Osteocyte (in vitro differentiated cells): ENCODE data around the gene PBX2. TPM values are rescaled to one million over a fixed set of nuclear protein-coding genes. Genes with fewer than 3 reads are reported as not detected.

ENCODE experiments used
- DNase-seq: peaks from one replicate; pipeline ENCODE4 v3.0.0; 2021; ENCODE audit warnings: mixed read lengths; ENCODE audit not compliant: unreplicated experiment; ENCODE audit errors: extremely low spot score
- H3K27ac Mint-ChIP-seq: one replicate; pipeline ENCODE4 v1.8.0; 2021; ENCODE audit warnings: mild to moderate bottlenecking, mixed read lengths; ENCODE audit not compliant: unreplicated experiment
- H3K27me3 Mint-ChIP-seq: one replicate; pipeline ENCODE4 v1.8.0; 2021; ENCODE audit warnings: mixed read lengths; ENCODE audit not compliant: unreplicated experiment
- H3K36me3 Mint-ChIP-seq: one replicate; pipeline ENCODE4 v1.8.0; 2021; ENCODE audit warnings: mixed read lengths; ENCODE audit not compliant: unreplicated experiment
- H3K4me1 Mint-ChIP-seq: one replicate; pipeline ENCODE4 v1.8.0; 2021; ENCODE audit warnings: mixed read lengths; ENCODE audit not compliant: unreplicated experiment
- H3K4me3 Mint-ChIP-seq: one replicate; pipeline ENCODE4 v1.8.0; 2021; ENCODE audit warnings: mild to moderate bottlenecking, moderate library complexity, mixed read lengths; ENCODE audit not compliant: unreplicated experiment
- H3K9me3 Mint-ChIP-seq: one replicate; pipeline ENCODE4 v1.8.0; 2021; ENCODE audit warnings: mixed read lengths; ENCODE audit not compliant: unreplicated experiment
- total RNA-seq: library from RNA; stranded (reverse); gene quantifications from 2 replicates; pipeline ENCODE4 v1.2.1, GENCODE V29; 2021
- TF ChIP-seq, protein P1 (sequence below): fragments of 200-600 bp; sonication (generic); IDR thresholded peaks from 2 replicates; pipeline ENCODE4 v1.5.0; 2021; ENCODE audit warnings: antibody characterized with exemption, mild to moderate bottlenecking, moderate library complexity

Gene PBX2
- total RNA-seq, 1 donor from 2014 or later: 77.1 TPM

GRCh38 chr6:32196682-32197616 is 6.9 kb upstream of the PBX2 start:
- peaks cover 26% of the 10 kb centered on the region for H3K4me1 Mint-ChIP-seq
- DNase-seq: no peak
- TF ChIP-seq, protein P1, sequence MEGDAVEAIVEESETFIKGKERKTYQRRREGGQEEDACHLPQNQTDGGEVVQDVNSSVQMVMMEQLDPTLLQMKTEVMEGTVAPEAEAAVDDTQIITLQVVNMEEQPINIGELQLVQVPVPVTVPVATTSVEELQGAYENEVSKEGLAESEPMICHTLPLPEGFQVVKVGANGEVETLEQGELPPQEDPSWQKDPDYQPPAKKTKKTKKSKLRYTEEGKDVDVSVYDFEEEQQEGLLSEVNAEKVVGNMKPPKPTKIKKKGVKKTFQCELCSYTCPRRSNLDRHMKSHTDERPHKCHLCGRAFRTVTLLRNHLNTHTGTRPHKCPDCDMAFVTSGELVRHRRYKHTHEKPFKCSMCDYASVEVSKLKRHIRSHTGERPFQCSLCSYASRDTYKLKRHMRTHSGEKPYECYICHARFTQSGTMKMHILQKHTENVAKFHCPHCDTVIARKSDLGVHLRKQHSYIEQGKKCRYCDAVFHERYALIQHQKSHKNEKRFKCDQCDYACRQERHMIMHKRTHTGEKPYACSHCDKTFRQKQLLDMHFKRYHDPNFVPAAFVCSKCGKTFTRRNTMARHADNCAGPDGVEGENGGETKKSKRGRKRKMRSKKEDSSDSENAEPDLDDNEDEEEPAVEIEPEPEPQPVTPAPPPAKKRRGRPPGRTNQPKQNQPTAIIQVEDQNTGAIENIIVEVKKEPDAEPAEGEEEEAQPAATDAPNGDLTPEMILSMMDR: no peak
- peak overlapping the region; percentile 96 for H3K4me3 Mint-ChIP-seq
- H3K36me3 Mint-ChIP-seq: no peaks in the 10 kb centered on the region
- H3K27ac Mint-ChIP-seq: peak overlapping the region; percentile 100
- H3K27me3 Mint-ChIP-seq: no peaks in the 10 kb centered on the region
- H3K9me3 Mint-ChIP-seq: no peaks in the 10 kb centered on the region

DNA sequence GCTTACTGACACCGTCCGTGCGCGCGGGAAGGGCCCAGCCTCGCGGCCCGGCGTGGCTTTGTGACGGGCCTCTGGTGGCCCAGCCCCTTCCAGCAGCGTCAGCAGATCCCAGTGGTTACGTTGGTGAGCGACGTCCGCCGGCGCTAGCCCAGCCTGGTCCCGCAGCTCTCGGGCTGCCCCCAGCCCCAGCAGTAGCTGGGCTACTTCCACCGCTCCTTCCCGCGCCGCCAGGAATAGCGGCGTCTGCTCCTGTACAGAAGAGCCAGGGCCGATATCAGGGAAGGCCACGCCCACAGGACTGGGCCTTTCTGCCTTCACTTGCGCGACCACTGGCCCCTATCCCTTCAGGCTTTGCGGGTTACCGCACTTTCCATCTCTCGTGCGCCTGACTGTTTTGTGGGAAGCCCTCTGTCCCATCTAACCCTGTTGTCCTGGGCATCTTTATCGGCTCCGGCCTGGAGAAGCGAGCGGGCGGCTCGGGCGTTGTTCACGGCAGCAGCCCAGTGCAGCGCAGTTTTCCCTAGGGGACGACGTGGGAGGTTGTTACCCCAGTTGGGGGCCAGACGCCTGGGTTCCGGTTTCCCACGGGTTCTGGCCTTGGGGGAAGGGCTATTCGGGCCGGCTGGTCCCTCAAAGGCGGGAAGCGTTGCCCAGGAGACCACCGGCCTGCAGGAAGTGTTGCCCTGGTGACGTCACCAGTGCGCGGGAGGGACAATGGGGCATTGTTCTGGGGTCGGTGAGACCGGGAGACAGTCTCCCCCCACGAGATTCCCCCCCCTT is 6.1 kb upstream of the PBX2 start:
- TF ChIP-seq, protein P1: no peak
- Mint-ChIP-seq H3K9me3 (no peaks in the 10 kb centered on the region), H3K36me3 (no peaks in the 10 kb centered on the region), H3K27ac (peak overlapping the region; percentile 100), H3K27me3 (no peaks in the 10 kb centered on the region), H3K4me1 (peaks cover 35% of the 10 kb centered on the region), H3K4me3 (peak overlapping the region; percentile 96)
- peak; percentile 92 for DNase-seq

- Mint-ChIP-seq H3K36me3 (no peaks in the 10 kb centered on the region), H3K9me3 (no peaks in the 10 kb centered on the region), H3K4me1 (peaks cover 38% of the 10 kb centered on the region), H3K4me3 (peak overlapping the region; percentile 96), H3K27me3 (no peaks in the 10 kb centered on the region), H3K27ac (peak overlapping the region; percentile 100)
- TF ChIP-seq, protein P1: peak; percentile 31
- DNase-seq: peak; percentile 100
These were observed 5.6 kb upstream of the PBX2 start for GRCh38 chr6:32195652-32195901.

GRCh38 chr6:32194825-32195651 is 5.0 kb upstream of the PBX2 start:
- no peaks in the 10 kb centered on the region for H3K36me3 Mint-ChIP-seq
- peaks cover 43% of the 10 kb centered on the region for H3K4me1 Mint-ChIP-seq
- H3K27ac Mint-ChIP-seq: peak overlapping the region; percentile 98
- DNase-seq: no peak
- H3K27me3 Mint-ChIP-seq: no peaks in the 10 kb centered on the region
- TF ChIP-seq, protein P1: peak; percentile 64
- peak overlapping the region; percentile 77 for H3K4me3 Mint-ChIP-seq
- no peaks in the 10 kb centered on the region for H3K9me3 Mint-ChIP-seq
